DND-41 (cell line): ENCODE measurements around the gene OR52K1.

ENCODE experiments used
- ATAC-seq: fragments of 200-7000 bp; cut with Tn5 transposase; 3 replicates; pipeline ENCODE4 v1.9.1; 2021; ENCODE audit warnings: low read depth; ENCODE audit not compliant: insufficient read depth
- DNase-seq: peaks from one replicate; pipeline ENCODE4 v3.0.0-alpha.2; 2020
- H2AFZ ChIP-seq: 2 replicates; pipeline ENCODE4 v1.6.0; 2012; ENCODE audit warnings: low read depth, low read length
- H3K27ac ChIP-seq: 2 replicates; pipeline ENCODE4 v1.5.1; 2012; ENCODE audit warnings: low read length, inconsistent platforms
- H3K27me3 ChIP-seq: fragments of 200-600 bp; sonication (generic); 2 replicates; pipeline ENCODE4 v1.6.0; 2012; ENCODE audit warnings: low read length, mild to moderate bottlenecking, inconsistent platforms; ENCODE audit not compliant: insufficient read depth, poor library complexity
- H3K36me3 ChIP-seq: 2 replicates; pipeline ENCODE4 v1.5.1; 2012; ENCODE audit warnings: low read length, inconsistent platforms; ENCODE audit not compliant: insufficient read depth
- H3K4me1 ChIP-seq: 2 replicates; pipeline ENCODE4 v1.5.1; 2012; ENCODE audit warnings: mild to moderate bottlenecking, low read length; ENCODE audit not compliant: insufficient read depth
- H3K4me2 ChIP-seq: 2 replicates; pipeline ENCODE4 v1.6.0; 2012; ENCODE audit warnings: mild to moderate bottlenecking, moderate library complexity, low read length, inconsistent platforms; ENCODE audit not compliant: insufficient read depth
- H3K4me3 ChIP-seq, 2 experiments: fragments of 200-600 bp in 1 of 2; shearing (Covaris generic) in 1 of 2; 2 replicates each; pipeline ENCODE4 v1.5.1; 2012 to 2016; ENCODE audit warnings: inconsistent platforms in 2 of 2, low read length in 2 of 2, mild to moderate bottlenecking in 2 of 2, low read depth in 1 of 2, moderate library complexity in 1 of 2
- H3K79me2 ChIP-seq: 2 replicates; pipeline ENCODE4 v1.6.0; 2012; ENCODE audit warnings: low read length, inconsistent platforms; ENCODE audit not compliant: insufficient read depth
- H3K9ac ChIP-seq: 2 replicates; pipeline ENCODE4 v1.6.0; 2012; ENCODE audit warnings: low read depth, mild to moderate bottlenecking, inconsistent platforms, low read length, moderate library complexity
- H3K9me3 ChIP-seq: 2 replicates; pipeline ENCODE4 v1.5.1; 2012; ENCODE audit warnings: low read length, moderate library complexity, mild to moderate bottlenecking, inconsistent platforms; ENCODE audit not compliant: insufficient read depth, severe bottlenecking
- H4K20me1 ChIP-seq: 2 replicates; pipeline ENCODE4 v1.6.0; 2012; ENCODE audit warnings: low read length; ENCODE audit not compliant: insufficient read depth
- CTCF ChIP-seq: IDR thresholded peaks from 2 replicates; pipeline ENCODE4 v1.5.1; 2012; ENCODE audit warnings: borderline replicate concordance, low read length, moderate library complexity, mild to moderate bottlenecking; ENCODE audit not compliant: poor library complexity, severe bottlenecking; ENCODE audit errors: extremely low read depth
- EZH2 ChIP-seq: IDR thresholded peaks from 3 replicates; pipeline ENCODE4 v1.6.1; 2012; ENCODE audit warnings: borderline replicate concordance, low read depth, mild to moderate bottlenecking, moderate library complexity, low read length, inconsistent platforms; ENCODE audit not compliant: severe bottlenecking

The OR52K1 gene

GRCh38 chr11:4496557-4497248 is 14.3 kb downstream of the OR52K1 start:
- no peak overlapping the region for H3K4me3 ChIP-seq
- no peak overlapping the region for H3K9ac ChIP-seq
- no peaks in the 10 kb centered on the region for H4K20me1 ChIP-seq
- H3K36me3 ChIP-seq, result no peaks in the 10 kb centered on the region
- no peak overlapping the region for H3K4me2 ChIP-seq
- no peak overlapping the region for H2AFZ ChIP-seq
- DNase-seq (no peak), ATAC-seq (no peak)
- no peaks in the 10 kb centered on the region for H3K79me2 ChIP-seq
- H3K27me3 ChIP-seq, result peaks cover 12% of the 10 kb centered on the region
- H3K4me1 ChIP-seq, result no peaks in the 10 kb centered on the region
- no peak for TF ChIP-seq EZH2
- no peak for TF ChIP-seq CTCF
- H3K9me3 ChIP-seq, result no peaks in the 10 kb centered on the region
- no peak overlapping the region for H3K27ac ChIP-seq

GRCh38 chr11:4508886-4509285 is 26.4 kb downstream of the OR52K1 start:
- no peak for DNase-seq
- no peak overlapping the region for H2AFZ ChIP-seq
- H3K9ac ChIP-seq, result no peak overlapping the region
- H3K79me2 ChIP-seq, result no peaks in the 10 kb centered on the region
- H3K4me1 ChIP-seq, result no peaks in the 10 kb centered on the region
- no peak overlapping the region for H3K4me3 ChIP-seq
- no peak overlapping the region for H3K27ac ChIP-seq
- H3K36me3 ChIP-seq, result no peaks in the 10 kb centered on the region
- peaks cover 10% of the 10 kb centered on the region for H3K27me3 ChIP-seq
- no peaks in the 10 kb centered on the region for H4K20me1 ChIP-seq
- no peak for TF ChIP-seq EZH2
- no peak for TF ChIP-seq CTCF
- H3K9me3 ChIP-seq, result no peaks in the 10 kb centered on the region
- no peak overlapping the region for H3K4me2 ChIP-seq
- no peak for ATAC-seq

- H3K27me3 ChIP-seq, result peaks cover 10% of the 10 kb centered on the region
- H2AFZ ChIP-seq, result no peak overlapping the region
- H4K20me1 ChIP-seq, result no peaks in the 10 kb centered on the region
- ATAC-seq, result no peak
- no peak overlapping the region for H3K27ac ChIP-seq
- no peaks in the 10 kb centered on the region for H3K9me3 ChIP-seq
- no peaks in the 10 kb centered on the region for H3K79me2 ChIP-seq
- no peak overlapping the region for H3K9ac ChIP-seq
- TF ChIP-seq CTCF (no peak), EZH2 (no peak)
- no peaks in the 10 kb centered on the region for H3K36me3 ChIP-seq
- DNase-seq, result no peak
- no peak overlapping the region for H3K4me3 ChIP-seq
- no peaks in the 10 kb centered on the region for H3K4me1 ChIP-seq
- no peak overlapping the region for H3K4me2 ChIP-seq
Observed at GRCh38 chr11:4511282-4512245, 29.1 kb downstream of the OR52K1 start.
